Measurements from ENCODE around the gene TMED10. TPM values are rescaled to one million over a fixed set of nuclear protein-coding genes. Genes with fewer than 3 reads are reported as not detected.
"Not testable (repeated sequence)": the region's sequence is repeated elsewhere in the genome, so short reads cannot be mapped to it uniquely, and the experiment has no call there.

The TMED10 gene
- total RNA-seq, 2 donors from 2014 or later, result 333 to 360 TPM

- intact Hi-C loops (cut with DNase I, micrococcal nuclease), result no loop called here
- no peak for DNase-seq
- no peak for ATAC-seq
Measured at GRCh38 chr14:75167325-75167724, 9.1 kb downstream of the TMED10 start.

DNA sequence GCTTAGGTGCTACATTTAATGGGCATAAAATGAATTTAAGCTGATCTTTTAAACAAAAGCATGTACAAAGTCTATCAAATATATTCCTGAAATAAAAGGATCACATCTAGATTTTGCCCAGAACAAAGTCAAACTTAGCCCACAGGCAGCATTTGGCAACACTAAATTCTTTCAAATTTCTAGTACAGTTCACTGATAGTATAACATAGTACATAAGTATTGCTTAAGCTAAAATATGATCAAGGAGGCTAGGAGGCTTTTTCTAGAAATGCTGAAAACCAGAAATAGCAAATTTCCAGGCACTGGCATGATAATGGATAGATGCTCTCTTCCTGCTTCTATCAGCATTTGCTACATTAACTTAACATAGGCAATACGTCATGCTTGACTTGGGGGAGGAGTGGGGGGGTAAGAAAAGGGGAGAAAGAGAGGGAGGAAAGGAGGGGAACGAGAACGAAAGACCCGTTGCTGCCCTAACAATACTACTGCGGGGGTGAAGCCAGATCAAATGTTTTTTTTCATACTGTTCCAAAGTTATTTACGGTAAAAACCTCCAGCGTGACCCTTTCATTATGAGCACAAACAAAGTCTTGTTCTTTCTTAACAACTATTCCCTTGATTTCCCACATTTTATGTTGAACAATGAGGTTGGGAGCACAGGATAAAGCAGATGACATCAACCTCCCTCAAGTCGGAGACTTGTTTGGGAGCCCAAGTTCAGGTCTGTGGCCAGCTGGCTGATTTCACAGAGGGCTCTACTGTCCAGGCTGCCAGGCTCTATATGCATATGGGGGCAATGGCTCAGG is 10.6 kb downstream of the TMED10 start:
- no peak for ATAC-seq
- intact Hi-C loops (cut with DNase I, micrococcal nuclease), result no loop called here
- no peak for DNase-seq

- DNase-seq, result no peak
- intact Hi-C loops (cut with DNase I, micrococcal nuclease), result no loop called here
- no peak for ATAC-seq
Measured at GRCh38 chr14:75164809-75165208, 11.6 kb downstream of the TMED10 start.

DNA sequence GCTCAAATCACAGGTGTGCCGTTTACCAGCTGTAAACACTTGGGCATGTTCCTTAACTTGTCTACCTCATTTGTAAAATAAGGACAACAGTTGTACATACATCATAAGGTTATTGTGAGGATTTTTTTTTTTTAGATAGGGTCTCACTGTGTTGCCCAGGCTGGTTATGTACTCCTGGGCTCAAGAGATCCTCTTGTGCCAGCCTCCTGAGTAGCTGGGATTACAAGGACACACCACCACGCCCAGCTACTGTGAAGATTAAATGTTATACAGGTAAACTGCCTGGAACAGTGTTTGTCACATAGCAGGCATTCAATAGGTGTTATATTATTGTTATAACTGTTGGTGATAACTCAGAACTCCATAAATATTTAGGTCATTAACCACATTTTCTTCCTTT is 12.7 kb downstream of the TMED10 start:
- intact Hi-C loops (cut with DNase I, micrococcal nuclease), result no loop called here

DNA sequence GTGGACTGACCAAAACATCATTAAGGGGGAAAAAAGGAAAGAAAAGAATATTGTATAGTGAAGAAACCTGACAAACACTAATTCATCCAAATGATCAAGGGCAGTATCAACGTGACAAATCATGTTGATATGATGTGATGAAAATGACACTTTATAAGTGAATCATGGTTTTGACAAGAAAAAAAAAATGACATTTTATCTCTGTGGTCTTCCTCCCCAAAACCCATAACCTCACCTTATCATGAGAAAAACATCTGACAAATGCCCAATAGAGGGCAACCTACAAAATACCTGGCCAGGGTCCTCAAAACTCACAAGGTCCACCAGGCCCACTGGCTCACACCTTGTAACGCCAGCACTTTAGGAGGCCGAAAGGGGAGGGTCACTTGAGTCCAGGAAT is 13.8 kb downstream of the TMED10 start:
- no peak for ATAC-seq
- no peak for DNase-seq
- intact Hi-C loops (cut with DNase I, micrococcal nuclease), result no loop called here

More for the DNA sequence above, 12.7 kb downstream of the TMED10 start:
- peak; percentile 61 for ATAC-seq
- DNase-seq, result no peak

GRCh38 chr14:75158843-75159614 is 17.4 kb downstream of the TMED10 start:
- intact Hi-C loops (cut with DNase I, micrococcal nuclease), result no loop called here
- DNase-seq, result no peak
- ATAC-seq, result no peak

- no peak for ATAC-seq
- no peak for DNase-seq
- intact Hi-C loops (cut with DNase I, micrococcal nuclease), result no loop called here
Measured at GRCh38 chr14:75156901-75157300, 19.5 kb downstream of the TMED10 start.

DNA sequence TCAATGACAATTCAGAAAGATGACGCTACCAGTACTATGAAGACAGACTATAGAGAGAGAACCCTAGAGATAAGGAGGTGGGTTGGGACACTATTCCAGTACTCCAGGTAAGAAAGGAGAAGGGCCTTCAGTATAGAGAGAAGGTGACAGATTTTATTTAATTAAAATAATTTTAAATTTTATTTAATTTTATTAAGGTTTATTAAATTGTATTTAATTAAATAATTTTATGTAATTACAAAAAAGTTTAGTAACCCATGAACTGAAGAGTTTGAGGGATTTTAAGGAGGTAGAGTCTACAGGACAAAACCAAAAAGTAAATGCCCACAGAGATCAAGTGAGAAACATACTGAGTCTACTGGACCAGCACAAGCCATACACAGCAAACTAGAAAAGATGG is 20.3 kb downstream of the TMED10 start:
- ATAC-seq, result no peak
- intact Hi-C loops (cut with DNase I, micrococcal nuclease), result no loop called here
- DNase-seq, result no peak

DNA sequence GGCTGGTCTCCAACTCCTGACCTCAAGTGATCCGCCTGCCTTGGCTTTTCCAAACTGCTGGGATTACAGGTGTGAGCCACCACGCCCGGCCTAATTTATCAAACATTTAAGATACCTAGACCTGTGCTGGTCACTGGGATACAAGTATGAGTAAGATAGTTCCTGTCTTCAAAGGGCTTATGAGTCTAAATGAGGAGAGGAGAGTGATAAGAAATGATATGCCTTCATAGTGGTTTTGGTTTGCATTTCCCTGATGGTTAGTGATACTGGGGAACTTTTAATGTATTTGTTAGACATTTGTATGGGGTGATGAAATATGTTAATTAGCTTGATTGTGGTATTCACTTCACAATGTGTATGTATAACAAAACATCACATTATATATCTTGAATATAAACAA is 21.2 kb downstream of the TMED10 start:
- DNase-seq, result no peak
- no peak for ATAC-seq
- intact Hi-C loops (cut with DNase I, micrococcal nuclease), result no loop called here

DNA sequence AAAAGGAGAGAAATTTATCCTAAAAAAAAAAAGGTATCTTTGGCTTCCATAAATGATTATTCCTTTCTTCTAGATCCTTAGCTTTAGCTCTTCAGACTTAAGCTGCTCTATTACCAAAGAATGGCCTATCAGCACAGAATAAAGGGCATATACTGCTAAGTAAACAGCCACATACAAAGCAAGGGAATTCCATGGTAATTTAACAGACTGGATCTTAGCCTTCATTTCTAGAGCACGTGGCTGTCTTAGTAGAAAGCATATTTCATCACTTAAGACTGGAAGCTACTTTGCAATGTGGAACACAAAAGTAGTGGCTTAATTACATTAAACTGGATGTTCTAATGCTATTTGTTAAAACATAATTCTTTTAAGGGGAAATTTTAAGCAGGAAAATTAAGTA is 23.1 kb downstream of the TMED10 start:
- intact Hi-C loops (cut with DNase I, micrococcal nuclease), result no loop called here
- DNase-seq (no peak), ATAC-seq (peak; percentile 48)

- intact Hi-C loops (cut with DNase I, micrococcal nuclease), result no loop called here
- DNase-seq (no peak), ATAC-seq (no peak)
Measured at GRCh38 chr14:75151851-75152250, 24.6 kb downstream of the TMED10 start.

DNA sequence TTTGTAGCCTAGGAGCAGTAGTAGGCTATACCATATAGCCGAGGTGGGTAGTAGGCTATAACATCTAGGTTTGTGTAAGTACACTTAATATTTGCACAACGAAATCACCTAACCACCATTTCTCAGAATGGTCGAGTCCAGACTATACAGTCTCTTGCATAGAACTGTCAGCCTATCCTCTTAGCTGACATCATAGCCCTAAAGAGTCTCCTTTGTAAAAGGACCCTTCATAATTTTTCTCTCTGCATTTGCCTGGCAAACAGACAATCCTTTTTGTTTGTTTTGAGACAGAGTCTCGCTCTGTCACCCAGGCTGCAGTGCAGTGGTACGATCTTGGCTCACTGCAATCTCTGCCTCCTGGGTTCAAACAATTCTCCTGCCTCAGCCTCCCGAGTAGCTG is 25.8 kb downstream of the TMED10 start:
- peak; percentile 41 for ATAC-seq
- DNase-seq; intact Hi-C loops (cut with DNase I, micrococcal nuclease): not testable (repeated sequence)

- peak; percentile 31 for ATAC-seq
- intact Hi-C loops (cut with DNase I, micrococcal nuclease), result no loop called here
- no peak for DNase-seq
Measured at GRCh38 chr14:75150150-75150549, 26.3 kb downstream of the TMED10 start.

- DNase-seq (peak; percentile 46 to 65), ATAC-seq (peak; percentile 36)
- intact Hi-C loops (cut with DNase I, micrococcal nuclease), result no loop called here
Measured at GRCh38 chr14:75147423-75148071, 28.9 kb downstream of the TMED10 start.

DNA sequence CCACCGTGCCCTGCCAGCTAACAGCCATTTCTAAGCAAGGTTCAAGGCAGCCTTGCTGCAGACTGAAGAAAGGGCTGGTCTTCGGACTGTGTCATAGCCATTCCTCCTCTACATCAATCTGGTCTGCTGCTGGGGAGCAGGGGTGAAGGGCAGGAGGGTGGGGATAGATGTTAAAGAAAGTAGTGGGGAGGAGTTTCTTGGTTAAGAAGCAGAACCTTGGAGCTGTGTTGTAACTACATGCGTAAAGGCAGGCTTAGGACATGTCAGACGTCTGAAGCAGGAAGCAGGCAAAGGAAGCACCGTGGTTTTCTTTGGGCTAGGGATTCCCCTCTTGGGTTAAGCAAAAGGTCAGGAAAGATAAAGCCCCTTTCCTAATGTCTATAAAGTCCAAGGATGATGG is 31.5 kb downstream of the TMED10 start:
- intact Hi-C loops (cut with DNase I, micrococcal nuclease), result no loop called here
- DNase-seq, result peak in 1 of 2 donors; percentile 36
- ATAC-seq, result peak; percentile 2

DNA sequence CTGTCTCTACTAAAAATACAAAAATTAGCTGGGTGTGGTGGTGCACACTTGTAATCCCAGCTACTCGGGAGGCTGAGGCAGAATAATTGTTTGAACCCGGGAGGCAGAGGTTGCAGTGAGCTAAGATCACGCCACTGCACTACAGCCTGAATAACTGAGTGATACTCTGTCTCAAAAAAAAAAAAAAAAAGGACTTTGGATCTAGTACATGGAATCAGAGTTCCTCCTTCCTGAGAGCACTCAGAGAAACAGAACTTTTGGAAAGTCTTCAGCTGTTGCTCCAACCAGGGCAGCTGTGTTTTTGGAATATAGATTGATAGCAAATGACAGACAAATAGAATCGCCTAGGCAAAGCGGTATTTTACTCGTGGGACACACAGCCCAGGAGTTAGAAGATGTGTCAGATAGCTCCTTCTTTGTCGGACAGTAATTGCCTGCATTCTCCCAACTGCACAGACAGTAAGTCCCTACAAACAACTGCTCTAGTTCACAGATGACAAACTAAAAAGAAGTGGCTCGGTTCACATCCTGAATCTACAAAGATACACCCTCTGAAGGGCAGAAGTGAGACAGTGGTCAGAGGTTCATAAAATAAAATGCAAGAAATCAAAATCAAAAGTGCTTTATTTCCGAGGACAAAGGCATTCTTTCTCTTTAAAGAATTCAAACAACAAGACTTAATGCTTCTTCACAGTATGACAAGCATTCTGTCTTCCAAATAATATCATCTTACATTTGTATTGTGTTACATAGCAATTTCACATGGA is 32.5 kb downstream of the TMED10 start:
- intact Hi-C loops (cut with DNase I, micrococcal nuclease), result no loop called here
- DNase-seq (no peak), ATAC-seq (peak; percentile 52)

- intact Hi-C loops (cut with DNase I, micrococcal nuclease), result no loop called here
- DNase-seq (no peak), ATAC-seq (peak; percentile 62)
Measured at GRCh38 chr14:75142494-75142893, 33.9 kb downstream of the TMED10 start.

GRCh38 chr14:75141967-75142366 is 34.4 kb downstream of the TMED10 start:
- ATAC-seq, result peak; percentile 54
- no peak for DNase-seq
- intact Hi-C loops (cut with DNase I, micrococcal nuclease), result no loop called here

DNA sequence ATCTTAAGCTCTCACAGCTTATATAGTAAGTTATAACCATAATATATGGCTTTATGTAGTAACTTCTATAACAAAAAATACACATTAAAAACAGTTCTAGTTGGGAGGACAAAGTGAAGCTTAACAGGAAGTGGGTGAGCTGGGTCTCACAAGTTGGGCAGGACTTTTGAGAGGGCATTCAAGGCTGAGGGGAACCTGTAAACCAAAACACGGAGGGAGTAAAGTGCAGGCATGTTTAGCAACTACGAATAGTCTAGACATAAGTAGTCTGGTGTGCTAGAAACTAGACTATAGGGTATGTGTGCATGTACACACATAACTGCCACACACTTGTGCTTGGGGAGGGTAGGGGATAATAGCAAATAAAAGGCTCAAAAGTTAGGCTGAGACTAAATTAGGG is 35.4 kb downstream of the TMED10 start:
- DNase-seq (no peak), ATAC-seq (peak; percentile 9)
- intact Hi-C loops (cut with DNase I, micrococcal nuclease), result no loop called here

Measured in left colon (tissue), 2 donors.